ENCODE results near the gene TMC3. TPM values are rescaled to one million over a fixed set of nuclear protein-coding genes. Genes with fewer than 3 reads are reported as not detected.

The TMC3 gene
- total RNA-seq, 1 donor from 2014 or later, result 0.13 TPM

DNA sequence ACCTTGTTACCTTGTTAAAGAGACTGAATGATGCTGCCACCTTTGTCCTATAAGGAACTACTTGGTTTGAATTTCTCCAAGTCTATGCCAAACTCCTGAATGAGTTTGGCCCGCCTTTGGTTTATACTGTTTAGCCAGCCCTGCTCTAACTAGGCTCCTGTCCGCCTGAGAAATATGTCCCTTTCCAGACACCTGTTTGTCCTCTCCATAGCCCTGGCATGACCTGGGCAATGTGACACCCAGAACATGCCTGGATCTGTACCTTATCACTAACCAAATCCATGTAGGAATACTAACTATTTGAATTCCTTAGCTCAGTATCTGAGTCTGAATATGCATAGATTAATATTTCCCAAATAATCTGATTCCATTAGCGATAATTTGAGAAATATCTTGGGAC lies 24.4 kb upstream of the TMC3 start:
- no peak overlapping the region for H2AFZ ChIP-seq (replicated peaks)
- H3K27ac ChIP-seq, result no peak overlapping the region
- no peaks in the 10 kb centered on the region for H3F3A ChIP-seq (ENCODE audit: low read depth)
- Mint-ChIP-seq H3K36me3 (no peaks in the 10 kb centered on the region), H3K27ac (no peak overlapping the region), H3K4me1 (no peaks in the 10 kb centered on the region), H3K4me3 (no peak overlapping the region), H3K9me3 (no peaks in the 10 kb centered on the region), H3K27me3 (ENCODE audit: insufficient read depth, low read depth) (no peaks in the 10 kb centered on the region)
- no peaks in the 10 kb centered on the region for H3K27me3 ChIP-seq
- H4K20me1 ChIP-seq (ENCODE audit: low read depth), result no peaks in the 10 kb centered on the region
- H3K4me3 ChIP-seq, result no peak overlapping the region
- no peaks in the 10 kb centered on the region for H3K4me1 ChIP-seq
- DNase-seq (ENCODE audit: low spot score), result no peak
- no peaks in the 10 kb centered on the region for H3K36me3 ChIP-seq
- no peaks in the 10 kb centered on the region for H3K79me2 ChIP-seq (ENCODE audit: low read depth)
- TF ChIP-seq EZH2 (IDR thresholded peaks at IDR 0.05), result no peak
- TF ChIP-seq CTCF (IDR thresholded peaks at IDR 0.05), result no peak
- no peak for TF ChIP-seq EZH2phosphoT487 (IDR thresholded peaks at IDR 0.05)
- H3K9ac ChIP-seq, result no peak overlapping the region
- H3K9me3 ChIP-seq (ENCODE audit: low read depth), result no peaks in the 10 kb centered on the region
- H3K4me2 ChIP-seq, result no peak overlapping the region

- no peaks in the 10 kb centered on the region for H4K20me1 ChIP-seq (ENCODE audit: low read depth)
- H3F3A ChIP-seq (ENCODE audit: low read depth), result no peaks in the 10 kb centered on the region
- H3K9me3 ChIP-seq (ENCODE audit: low read depth), result no peaks in the 10 kb centered on the region
- H3K27me3 Mint-ChIP-seq (ENCODE audit: insufficient read depth, low read depth), result no peaks in the 10 kb centered on the region
- H3K4me3 ChIP-seq, result no peak overlapping the region
- no peak overlapping the region for H2AFZ ChIP-seq (replicated peaks)
- no peak overlapping the region for H3K4me2 ChIP-seq
- no peaks in the 10 kb centered on the region for H3K4me1 Mint-ChIP-seq
- H3K27me3 ChIP-seq, result no peaks in the 10 kb centered on the region
- H3K4me3 Mint-ChIP-seq, result no peak overlapping the region
- H3K27ac Mint-ChIP-seq, result no peak overlapping the region
- no peaks in the 10 kb centered on the region for H3K9me3 Mint-ChIP-seq
- no peaks in the 10 kb centered on the region for H3K79me2 ChIP-seq (ENCODE audit: low read depth)
- no peak overlapping the region for H3K9ac ChIP-seq
- TF ChIP-seq EZH2 (IDR thresholded peaks at IDR 0.05) (no peak), CTCF (IDR thresholded peaks at IDR 0.05) (no peak), EZH2phosphoT487 (IDR thresholded peaks at IDR 0.05) (no peak)
- no peaks in the 10 kb centered on the region for H3K36me3 Mint-ChIP-seq
- DNase-seq (ENCODE audit: low spot score), result no peak
- H3K27ac ChIP-seq, result no peak overlapping the region
- H3K4me1 ChIP-seq, result no peaks in the 10 kb centered on the region
- H3K36me3 ChIP-seq, result no peaks in the 10 kb centered on the region
These were observed 20.6 kb upstream of the TMC3 start for GRCh38 chr15:81394603-81395002.

- Mint-ChIP-seq H3K36me3 (no peaks in the 10 kb centered on the region), H3K4me1 (peaks cover 2% of the 10 kb centered on the region), H3K27me3 (ENCODE audit: insufficient read depth, low read depth) (no peaks in the 10 kb centered on the region), H3K9me3 (no peaks in the 10 kb centered on the region), H3K4me3 (no peak overlapping the region), H3K27ac (no peak overlapping the region)
- Histone ChIP-seq H3K9ac (no peak overlapping the region), H3K27ac (no peak overlapping the region), H2AFZ (replicated peaks) (no peak overlapping the region), H3K4me1 (no peaks in the 10 kb centered on the region), H3F3A (ENCODE audit: low read depth) (no peaks in the 10 kb centered on the region), H3K4me2 (no peak overlapping the region), H3K9me3 (ENCODE audit: low read depth) (no peaks in the 10 kb centered on the region), H4K20me1 (ENCODE audit: low read depth) (no peaks in the 10 kb centered on the region), H3K27me3 (no peaks in the 10 kb centered on the region), H3K36me3 (no peaks in the 10 kb centered on the region), H3K4me3 (no peak overlapping the region), H3K79me2 (ENCODE audit: low read depth) (no peaks in the 10 kb centered on the region)
- no peak for DNase-seq (ENCODE audit: low spot score)
- no peak for TF ChIP-seq EZH2phosphoT487 (IDR thresholded peaks at IDR 0.05)
- TF ChIP-seq EZH2 (IDR thresholded peaks at IDR 0.05), result no peak
- TF ChIP-seq CTCF (IDR thresholded peaks at IDR 0.05), result no peak
These were observed 17.6 kb upstream of the TMC3 start for GRCh38 chr15:81391657-81392056.

DNA sequence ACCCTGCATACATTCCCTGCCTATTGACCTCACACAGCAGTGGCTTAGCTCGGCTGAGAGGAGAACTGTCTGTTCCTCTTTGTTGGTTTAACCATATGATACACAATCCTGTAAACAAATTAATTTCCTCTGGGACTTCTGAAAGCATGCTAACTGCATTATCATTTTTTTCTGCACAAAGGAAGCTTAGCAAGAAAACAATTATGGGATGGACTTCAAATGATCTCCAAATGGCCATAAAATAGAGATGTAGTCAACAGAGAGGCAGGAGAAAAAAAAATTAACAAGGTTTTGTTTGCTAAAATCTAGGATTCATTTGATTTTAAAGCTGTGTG lies 14.4 kb upstream of the TMC3 start:
- no peak for TF ChIP-seq CTCF (IDR thresholded peaks at IDR 0.05)
- no peak for TF ChIP-seq EZH2phosphoT487 (IDR thresholded peaks at IDR 0.05)
- TF ChIP-seq EZH2 (IDR thresholded peaks at IDR 0.05), result no peak
- Histone ChIP-seq H3K4me1 (no peaks in the 10 kb centered on the region), H3K79me2 (ENCODE audit: low read depth) (no peaks in the 10 kb centered on the region), H3K36me3 (no peaks in the 10 kb centered on the region), H3F3A (ENCODE audit: low read depth) (no peaks in the 10 kb centered on the region), H3K4me3 (no peak overlapping the region), H2AFZ (replicated peaks) (no peak overlapping the region), H3K4me2 (no peak overlapping the region), H3K27ac (no peak overlapping the region), H4K20me1 (ENCODE audit: low read depth) (no peaks in the 10 kb centered on the region), H3K27me3 (no peaks in the 10 kb centered on the region), H3K9ac (no peak overlapping the region), H3K9me3 (ENCODE audit: low read depth) (no peaks in the 10 kb centered on the region)
- Mint-ChIP-seq H3K36me3 (no peaks in the 10 kb centered on the region), H3K27me3 (ENCODE audit: insufficient read depth, low read depth) (peaks cover 2% of the 10 kb centered on the region), H3K27ac (no peak overlapping the region), H3K9me3 (no peaks in the 10 kb centered on the region), H3K4me3 (no peak overlapping the region), H3K4me1 (peaks cover 2% of the 10 kb centered on the region)
- DNase-seq (ENCODE audit: low spot score), result no peak

Data from neural progenitor cell (in vitro differentiated cells).